GM18868 (cell line): ENCODE data around the gene FAM168A.

Experiments used
- ATAC-seq: cut with Tn5 transposase; IDR thresholded peaks from one replicate; pipeline ENCODE4 v1.9.1; 2021; ENCODE audit warnings: mild to moderate bottlenecking, moderate library complexity; ENCODE audit not compliant: unreplicated experiment

Gene FAM168A

GRCh38 chr11:73355109-73355508 is 242.8 kb downstream of the FAM168A start:
- ATAC-seq, result no peak

- no peak for ATAC-seq
These were observed 244.5 kb downstream of the FAM168A start for GRCh38 chr11:73353422-73353821.

GRCh38 chr11:73350908-73351636 is 246.8 kb downstream of the FAM168A start:
- ATAC-seq, result no peak
